Measurements from ENCODE around the gene CNKSR2.

- TF ChIP-seq CTCF (IDR thresholded peaks at IDR 0.05) (no peak), POLR2A (IDR thresholded peaks at IDR 0.05) (no peak)
Measured at GRCh38 chrX:21678048-21678612, 303.9 kb downstream of the CNKSR2 start.

All from ovary (tissue), 3 donors.